ENCODE measurements around the gene STK11. TPM values are rescaled to one million over a fixed set of nuclear protein-coding genes. Genes with fewer than 3 reads are reported as not detected.

Gene STK11
- total and polyA plus RNA-seq, 2 experiments from 2014 or later, result 19.4 to 96.5 TPM

DNA sequence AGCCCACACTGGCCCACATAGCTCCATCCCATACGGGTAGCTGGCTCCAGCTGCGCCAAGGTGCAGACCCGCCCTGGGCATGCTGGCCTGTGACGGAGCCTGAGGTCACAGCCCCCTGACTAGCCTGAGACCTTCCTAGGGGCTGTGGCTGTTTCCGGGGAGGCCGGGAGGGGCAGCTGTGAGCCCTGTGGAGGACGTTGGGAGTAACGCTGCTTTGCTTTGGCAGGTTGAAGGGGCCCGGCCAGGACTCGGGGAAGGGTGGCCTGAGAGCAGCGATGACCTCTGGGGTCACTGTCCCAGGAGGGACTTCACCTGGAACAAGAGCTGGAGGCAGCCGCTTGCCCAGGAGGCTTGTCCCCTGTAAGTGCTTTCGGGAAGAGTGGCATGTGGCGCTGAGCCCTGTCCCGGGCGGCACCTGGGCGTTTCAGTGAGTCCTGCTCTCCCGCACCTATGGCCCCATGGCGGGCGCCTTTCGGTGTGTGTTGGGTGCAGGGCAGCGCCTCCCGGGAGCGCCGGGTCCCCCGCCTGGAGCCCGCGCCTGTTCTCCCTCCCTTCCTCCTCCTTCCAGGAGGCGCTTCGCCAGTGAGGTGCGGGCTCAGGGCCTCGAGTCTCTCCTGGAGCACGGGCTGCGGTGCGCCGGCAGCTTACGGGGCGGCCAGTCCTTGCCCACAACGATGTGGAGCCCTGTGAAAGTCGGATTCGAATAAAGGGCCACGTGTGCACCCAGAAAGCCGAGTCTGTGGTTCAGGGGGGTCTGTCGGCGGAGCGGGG lies 68.7 kb downstream of the STK11 start:
- ATAC-seq, result peak; percentile 2
- peaks cover 46% of the 10 kb centered on the region for H3K4me1 Mint-ChIP-seq
- Histone ChIP-seq H2AFZ (no peak overlapping the region), H3K27me3 (ENCODE audit: insufficient read depth) (no peaks in the 10 kb centered on the region), H3K4me1 (ENCODE audit: insufficient read depth) (peaks cover 32% of the 10 kb centered on the region), H3K36me3 (ENCODE audit: insufficient read depth) (peaks cover 31% of the 10 kb centered on the region), H3K27ac (ENCODE audit: low read depth) (peak overlapping the region; percentile 91), H3F3A (replicated peaks; ENCODE audit: low read depth) (peaks cover 63% of the 10 kb centered on the region), H3K4me2 (peak overlapping the region; percentile 97), H3K9me2 (ENCODE audit: insufficient read depth) (no peaks in the 10 kb centered on the region), H3K79me2 (replicated peaks; ENCODE audit: insufficient read depth) (peaks cover 50% of the 10 kb centered on the region), H4K20me1 (replicated peaks; ENCODE audit: insufficient read depth) (peaks cover 37% of the 10 kb centered on the region), H3K4me3 (peak overlapping the region; percentile 88)
- peak overlapping the region; percentile 75 for H3K4me3 Mint-ChIP-seq
- DNase-seq (ENCODE audit: low spot score), result no peak
- peaks cover 56% of the 10 kb centered on the region for H3K36me3 Mint-ChIP-seq (ENCODE audit: low read depth)
- TF ChIP-seq EZH2 (IDR thresholded peaks at IDR 0.05; ENCODE audit: low read depth, unreplicated experiment), result no peak
- TF ChIP-seq, protein P1, sequence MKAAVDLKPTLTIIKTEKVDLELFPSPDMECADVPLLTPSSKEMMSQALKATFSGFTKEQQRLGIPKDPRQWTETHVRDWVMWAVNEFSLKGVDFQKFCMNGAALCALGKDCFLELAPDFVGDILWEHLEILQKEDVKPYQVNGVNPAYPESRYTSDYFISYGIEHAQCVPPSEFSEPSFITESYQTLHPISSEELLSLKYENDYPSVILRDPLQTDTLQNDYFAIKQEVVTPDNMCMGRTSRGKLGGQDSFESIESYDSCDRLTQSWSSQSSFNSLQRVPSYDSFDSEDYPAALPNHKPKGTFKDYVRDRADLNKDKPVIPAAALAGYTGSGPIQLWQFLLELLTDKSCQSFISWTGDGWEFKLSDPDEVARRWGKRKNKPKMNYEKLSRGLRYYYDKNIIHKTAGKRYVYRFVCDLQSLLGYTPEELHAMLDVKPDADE (IDR thresholded peaks at IDR 0.05), result no peak
- TF ChIP-seq, protein P2, sequence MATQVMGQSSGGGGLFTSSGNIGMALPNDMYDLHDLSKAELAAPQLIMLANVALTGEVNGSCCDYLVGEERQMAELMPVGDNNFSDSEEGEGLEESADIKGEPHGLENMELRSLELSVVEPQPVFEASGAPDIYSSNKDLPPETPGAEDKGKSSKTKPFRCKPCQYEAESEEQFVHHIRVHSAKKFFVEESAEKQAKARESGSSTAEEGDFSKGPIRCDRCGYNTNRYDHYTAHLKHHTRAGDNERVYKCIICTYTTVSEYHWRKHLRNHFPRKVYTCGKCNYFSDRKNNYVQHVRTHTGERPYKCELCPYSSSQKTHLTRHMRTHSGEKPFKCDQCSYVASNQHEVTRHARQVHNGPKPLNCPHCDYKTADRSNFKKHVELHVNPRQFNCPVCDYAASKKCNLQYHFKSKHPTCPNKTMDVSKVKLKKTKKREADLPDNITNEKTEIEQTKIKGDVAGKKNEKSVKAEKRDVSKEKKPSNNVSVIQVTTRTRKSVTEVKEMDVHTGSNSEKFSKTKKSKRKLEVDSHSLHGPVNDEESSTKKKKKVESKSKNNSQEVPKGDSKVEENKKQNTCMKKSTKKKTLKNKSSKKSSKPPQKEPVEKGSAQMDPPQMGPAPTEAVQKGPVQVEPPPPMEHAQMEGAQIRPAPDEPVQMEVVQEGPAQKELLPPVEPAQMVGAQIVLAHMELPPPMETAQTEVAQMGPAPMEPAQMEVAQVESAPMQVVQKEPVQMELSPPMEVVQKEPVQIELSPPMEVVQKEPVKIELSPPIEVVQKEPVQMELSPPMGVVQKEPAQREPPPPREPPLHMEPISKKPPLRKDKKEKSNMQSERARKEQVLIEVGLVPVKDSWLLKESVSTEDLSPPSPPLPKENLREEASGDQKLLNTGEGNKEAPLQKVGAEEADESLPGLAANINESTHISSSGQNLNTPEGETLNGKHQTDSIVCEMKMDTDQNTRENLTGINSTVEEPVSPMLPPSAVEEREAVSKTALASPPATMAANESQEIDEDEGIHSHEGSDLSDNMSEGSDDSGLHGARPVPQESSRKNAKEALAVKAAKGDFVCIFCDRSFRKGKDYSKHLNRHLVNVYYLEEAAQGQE (IDR thresholded peaks at IDR 0.05; ENCODE audit: unreplicated experiment), result no peak
- TF ChIP-seq JUNB (IDR thresholded peaks at IDR 0.05; ENCODE audit: unreplicated experiment), result no peak
- no peak for TF ChIP-seq POLR2AphosphoS5 (IDR thresholded peaks at IDR 0.05; ENCODE audit: low read depth)
- no peak for TF ChIP-seq NANOG (IDR thresholded peaks at IDR 0.05; ENCODE audit: borderline replicate concordance)
- TF ChIP-seq, protein P3, sequence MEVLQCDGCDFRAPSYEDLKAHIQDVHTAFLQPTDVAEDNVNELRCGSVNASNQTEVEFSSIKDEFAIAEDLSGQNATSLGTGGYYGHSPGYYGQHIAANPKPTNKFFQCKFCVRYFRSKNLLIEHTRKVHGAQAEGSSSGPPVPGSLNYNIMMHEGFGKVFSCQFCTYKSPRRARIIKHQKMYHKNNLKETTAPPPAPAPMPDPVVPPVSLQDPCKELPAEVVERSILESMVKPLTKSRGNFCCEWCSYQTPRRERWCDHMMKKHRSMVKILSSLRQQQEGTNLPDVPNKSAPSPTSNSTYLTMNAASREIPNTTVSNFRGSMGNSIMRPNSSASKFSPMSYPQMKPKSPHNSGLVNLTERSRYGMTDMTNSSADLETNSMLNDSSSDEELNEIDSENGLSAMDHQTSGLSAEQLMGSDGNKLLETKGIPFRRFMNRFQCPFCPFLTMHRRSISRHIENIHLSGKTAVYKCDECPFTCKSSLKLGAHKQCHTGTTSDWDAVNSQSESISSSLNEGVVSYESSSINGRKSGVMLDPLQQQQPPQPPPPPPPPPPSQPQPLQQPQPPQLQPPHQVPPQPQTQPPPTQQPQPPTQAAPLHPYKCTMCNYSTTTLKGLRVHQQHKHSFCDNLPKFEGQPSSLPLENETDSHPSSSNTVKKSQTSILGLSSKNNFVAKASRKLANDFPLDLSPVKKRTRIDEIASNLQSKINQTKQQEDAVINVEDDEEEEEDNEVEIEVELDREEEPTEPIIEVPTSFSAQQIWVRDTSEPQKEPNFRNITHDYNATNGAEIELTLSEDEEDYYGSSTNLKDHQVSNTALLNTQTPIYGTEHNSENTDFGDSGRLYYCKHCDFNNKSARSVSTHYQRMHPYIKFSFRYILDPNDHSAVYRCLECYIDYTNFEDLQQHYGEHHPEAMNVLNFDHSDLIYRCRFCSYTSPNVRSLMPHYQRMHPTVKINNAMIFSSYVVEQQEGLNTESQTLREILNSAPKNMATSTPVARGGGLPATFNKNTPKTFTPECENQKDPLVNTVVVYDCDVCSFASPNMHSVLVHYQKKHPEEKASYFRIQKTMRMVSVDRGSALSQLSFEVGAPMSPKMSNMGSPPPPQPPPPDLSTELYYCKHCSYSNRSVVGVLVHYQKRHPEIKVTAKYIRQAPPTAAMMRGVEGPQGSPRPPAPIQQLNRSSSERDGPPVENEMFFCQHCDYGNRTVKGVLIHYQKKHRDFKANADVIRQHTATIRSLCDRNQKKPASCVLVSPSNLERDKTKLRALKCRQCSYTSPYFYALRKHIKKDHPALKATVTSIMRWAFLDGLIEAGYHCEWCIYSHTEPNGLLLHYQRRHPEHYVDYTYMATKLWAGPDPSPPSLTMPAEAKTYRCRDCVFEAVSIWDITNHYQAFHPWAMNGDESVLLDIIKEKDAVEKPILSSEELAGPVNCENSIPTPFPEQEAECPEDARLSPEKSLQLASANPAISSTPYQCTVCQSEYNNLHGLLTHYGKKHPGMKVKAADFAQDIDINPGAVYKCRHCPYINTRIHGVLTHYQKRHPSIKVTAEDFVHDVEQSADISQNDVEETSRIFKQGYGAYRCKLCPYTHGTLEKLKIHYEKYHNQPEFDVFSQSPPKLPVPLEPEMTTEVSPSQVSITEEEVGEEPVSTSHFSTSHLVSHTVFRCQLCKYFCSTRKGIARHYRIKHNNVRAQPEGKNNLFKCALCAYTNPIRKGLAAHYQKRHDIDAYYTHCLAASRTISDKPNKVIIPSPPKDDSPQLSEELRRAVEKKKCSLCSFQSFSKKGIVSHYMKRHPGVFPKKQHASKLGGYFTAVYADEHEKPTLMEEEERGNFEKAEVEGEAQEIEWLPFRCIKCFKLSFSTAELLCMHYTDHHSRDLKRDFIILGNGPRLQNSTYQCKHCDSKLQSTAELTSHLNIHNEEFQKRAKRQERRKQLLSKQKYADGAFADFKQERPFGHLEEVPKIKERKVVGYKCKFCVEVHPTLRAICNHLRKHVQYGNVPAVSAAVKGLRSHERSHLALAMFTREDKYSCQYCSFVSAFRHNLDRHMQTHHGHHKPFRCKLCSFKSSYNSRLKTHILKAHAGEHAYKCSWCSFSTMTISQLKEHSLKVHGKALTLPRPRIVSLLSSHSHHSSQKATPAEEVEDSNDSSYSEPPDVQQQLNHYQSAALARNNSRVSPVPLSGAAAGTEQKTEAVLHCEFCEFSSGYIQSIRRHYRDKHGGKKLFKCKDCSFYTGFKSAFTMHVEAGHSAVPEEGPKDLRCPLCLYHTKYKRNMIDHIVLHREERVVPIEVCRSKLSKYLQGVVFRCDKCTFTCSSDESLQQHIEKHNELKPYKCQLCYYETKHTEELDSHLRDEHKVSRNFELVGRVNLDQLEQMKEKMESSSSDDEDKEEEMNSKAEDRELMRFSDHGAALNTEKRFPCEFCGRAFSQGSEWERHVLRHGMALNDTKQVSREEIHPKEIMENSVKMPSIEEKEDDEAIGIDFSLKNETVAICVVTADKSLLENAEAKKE (CRISPR knock-in tag; IDR thresholded peaks at IDR 0.05), result no peak
- no peak for TF ChIP-seq ZNF114 (CRISPR knock-in tag; IDR thresholded peaks at IDR 0.05)
- TF ChIP-seq EZH2phosphoT487 (IDR thresholded peaks at IDR 0.05; ENCODE audit: unreplicated experiment), result no peak
- TF ChIP-seq ZNF331 (CRISPR knock-in tag; IDR thresholded peaks at IDR 0.05; ENCODE audit: low read depth), result no peak
- no peak for TF ChIP-seq STAT1 (IDR thresholded peaks at IDR 0.05; ENCODE audit: unreplicated experiment)
- no peak for TF ChIP-seq CREB1 (CRISPR knock-in tag; IDR thresholded peaks at IDR 0.05; ENCODE audit: low read depth)
- TF ChIP-seq, protein P4, sequence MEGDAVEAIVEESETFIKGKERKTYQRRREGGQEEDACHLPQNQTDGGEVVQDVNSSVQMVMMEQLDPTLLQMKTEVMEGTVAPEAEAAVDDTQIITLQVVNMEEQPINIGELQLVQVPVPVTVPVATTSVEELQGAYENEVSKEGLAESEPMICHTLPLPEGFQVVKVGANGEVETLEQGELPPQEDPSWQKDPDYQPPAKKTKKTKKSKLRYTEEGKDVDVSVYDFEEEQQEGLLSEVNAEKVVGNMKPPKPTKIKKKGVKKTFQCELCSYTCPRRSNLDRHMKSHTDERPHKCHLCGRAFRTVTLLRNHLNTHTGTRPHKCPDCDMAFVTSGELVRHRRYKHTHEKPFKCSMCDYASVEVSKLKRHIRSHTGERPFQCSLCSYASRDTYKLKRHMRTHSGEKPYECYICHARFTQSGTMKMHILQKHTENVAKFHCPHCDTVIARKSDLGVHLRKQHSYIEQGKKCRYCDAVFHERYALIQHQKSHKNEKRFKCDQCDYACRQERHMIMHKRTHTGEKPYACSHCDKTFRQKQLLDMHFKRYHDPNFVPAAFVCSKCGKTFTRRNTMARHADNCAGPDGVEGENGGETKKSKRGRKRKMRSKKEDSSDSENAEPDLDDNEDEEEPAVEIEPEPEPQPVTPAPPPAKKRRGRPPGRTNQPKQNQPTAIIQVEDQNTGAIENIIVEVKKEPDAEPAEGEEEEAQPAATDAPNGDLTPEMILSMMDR (conservative IDR thresholded peaks at IDR 0.05; ENCODE audit: low read depth in 2 of 2), result no peak
- peak overlapping the region; percentile 97 for H3K27ac Mint-ChIP-seq
- peaks cover 41% of the 10 kb centered on the region for H3K27me3 Mint-ChIP-seq (ENCODE audit: insufficient read depth, low read depth, poor library complexity)
- no peaks in the 10 kb centered on the region for H3K9me3 Mint-ChIP-seq

Measured in GM23338 (cell line).